GM18502 (cell line): Measurements from ENCODE around the gene DDN.

ENCODE experiments used
- ATAC-seq: cut with Tn5 transposase; IDR thresholded peaks from one replicate; pipeline ENCODE4 v1.9.1; 2021; ENCODE audit warnings: mild to moderate bottlenecking; ENCODE audit not compliant: unreplicated experiment, poor library complexity

The DDN gene

GRCh38 chr12:49032276-49032675 lies 33.1 kb upstream of the DDN start:
- ATAC-seq = no peak

- ATAC-seq = no peak
Measured at GRCh38 chr12:49031573-49032161, 32.5 kb upstream of the DDN start.

DNA sequence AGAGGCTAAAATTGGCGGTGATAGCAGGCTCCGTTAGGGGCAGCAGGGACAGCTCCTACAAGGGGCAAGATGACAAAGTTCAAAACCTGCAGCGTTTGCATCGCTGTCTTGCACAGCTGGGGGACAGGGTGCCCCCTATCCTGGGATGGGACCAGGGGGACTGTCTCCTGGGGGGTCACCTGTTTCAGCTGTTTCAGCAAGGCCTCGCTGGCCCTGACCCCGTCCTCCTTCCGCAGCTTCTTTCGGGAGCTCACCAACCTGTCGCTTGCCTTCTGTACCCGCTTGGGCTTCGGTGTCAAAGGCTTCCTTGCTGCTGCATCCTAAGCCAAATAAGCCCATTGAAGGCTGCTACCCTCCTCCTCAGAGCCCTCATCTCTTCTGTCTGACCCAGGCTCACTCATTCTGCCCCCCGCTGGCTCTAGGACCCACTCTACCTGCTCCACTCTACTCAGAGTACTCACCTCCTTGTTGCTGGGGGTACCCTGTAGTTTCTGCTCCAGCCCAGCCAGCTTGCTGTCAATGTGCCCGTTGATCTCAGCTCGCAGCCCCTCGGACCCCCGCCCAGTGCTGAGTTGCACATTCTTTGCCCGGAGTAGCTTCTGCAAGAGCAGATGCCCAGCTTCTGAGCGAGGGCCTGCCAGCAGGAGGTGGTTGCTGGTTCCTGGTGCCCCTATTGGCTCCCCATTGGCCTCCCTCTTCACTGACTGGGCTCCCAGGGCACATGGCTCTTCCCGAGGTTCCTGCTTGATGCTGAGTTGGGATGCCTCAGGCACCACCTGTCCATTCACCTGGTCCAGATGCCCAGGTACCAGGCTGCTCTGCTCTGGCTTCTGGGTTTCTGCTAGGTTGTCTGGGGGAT lies 31.8 kb upstream of the DDN start:
- ATAC-seq = no peak

- no peak for ATAC-seq
Measured at GRCh38 chr12:49030119-49030518, 30.9 kb upstream of the DDN start.

DNA sequence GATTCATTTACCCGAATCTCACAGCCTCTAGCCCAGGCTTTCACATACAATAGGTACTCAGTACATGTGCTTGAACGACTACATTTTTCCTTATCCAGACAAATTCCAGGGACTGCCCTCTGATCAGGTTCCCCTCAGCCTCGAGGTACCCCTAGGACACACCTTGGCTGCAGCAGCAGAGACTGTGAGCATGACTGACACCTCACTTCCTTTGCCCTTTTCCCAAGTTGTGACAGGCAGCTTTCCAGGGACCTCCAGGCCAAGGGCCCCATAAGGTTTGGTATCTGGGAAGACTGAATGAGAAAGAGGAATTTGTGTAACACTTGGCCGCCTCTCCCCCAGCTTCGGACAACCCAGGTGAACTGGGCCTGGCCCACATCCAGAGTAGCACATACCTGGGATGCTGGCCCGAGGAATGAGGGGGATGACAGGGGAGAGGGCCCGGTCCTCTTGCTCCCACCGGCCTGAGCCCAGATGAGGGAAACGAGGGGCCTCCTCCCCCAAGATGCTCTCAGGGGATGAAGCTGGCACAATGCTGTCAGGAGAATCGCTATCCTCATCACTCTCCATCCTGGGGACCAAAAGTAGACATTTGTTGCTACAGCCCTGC lies 29.6 kb upstream of the DDN start:
- no peak for ATAC-seq

GRCh38 chr12:49027846-49028555 lies 28.8 kb upstream of the DDN start:
- no peak for ATAC-seq

- ATAC-seq = no peak
Measured at GRCh38 chr12:49026678-49027480, 27.7 kb upstream of the DDN start.

DNA sequence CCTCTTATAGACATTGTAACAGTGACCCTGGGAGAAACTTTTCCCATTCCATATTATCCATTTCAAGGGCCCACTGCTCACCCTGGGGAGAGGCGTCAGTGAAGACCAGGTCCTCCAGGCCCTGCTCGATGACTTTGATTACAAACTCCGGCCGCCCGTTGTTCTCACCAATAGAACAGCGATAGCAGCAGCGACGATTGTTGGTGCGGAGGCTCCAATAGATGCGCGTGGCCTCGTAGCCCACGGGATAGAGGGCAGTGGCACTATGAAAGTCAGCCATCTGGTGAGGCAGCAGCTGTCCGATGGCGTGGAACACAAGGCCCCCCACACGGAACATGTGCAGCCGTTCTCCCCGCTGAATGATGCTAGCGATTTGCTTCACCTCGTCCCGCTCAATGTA lies 26.9 kb upstream of the DDN start:
- no peak for ATAC-seq

- ATAC-seq = no peak
Measured at GRCh38 chr12:49025463-49025862, 26.3 kb upstream of the DDN start.

DNA sequence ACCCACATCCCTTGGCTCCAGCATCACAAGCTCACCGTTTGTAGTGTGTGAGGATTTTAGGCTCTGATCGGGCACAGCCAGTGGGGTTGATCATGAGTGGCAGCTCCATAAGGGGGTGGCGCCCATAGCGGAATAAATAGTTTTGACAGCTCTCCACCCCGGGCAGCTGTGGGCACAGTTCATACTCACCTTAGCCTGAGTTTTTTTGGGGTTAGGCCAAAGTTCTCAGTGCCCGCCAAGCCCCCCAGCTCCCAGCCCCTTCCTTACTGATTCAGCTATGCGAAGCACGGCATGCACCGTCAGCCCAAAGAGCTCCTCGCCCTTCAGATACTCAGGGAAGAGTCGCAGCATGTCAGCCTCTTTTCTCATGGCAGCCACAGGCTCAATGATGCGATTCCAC lies 25.4 kb upstream of the DDN start:
- no peak for ATAC-seq

DNA sequence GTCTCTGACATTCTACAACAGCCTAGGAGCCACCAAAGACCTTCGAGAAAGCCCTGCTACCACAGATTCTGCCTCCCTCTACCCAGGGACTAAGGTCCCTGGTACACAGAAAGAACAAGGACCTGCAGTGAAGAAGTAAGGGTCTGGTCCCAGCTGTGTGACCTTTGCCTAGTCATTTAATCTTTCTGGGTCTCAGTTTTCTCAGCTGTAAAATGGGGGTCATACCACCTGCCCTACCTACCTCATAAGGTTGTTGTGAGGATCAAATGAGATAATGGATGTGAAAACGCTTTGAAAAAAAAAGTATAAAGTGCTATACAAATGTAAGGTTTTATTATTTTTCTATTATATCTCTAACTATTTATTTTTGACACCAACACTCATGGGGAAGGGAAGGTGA lies 24.6 kb upstream of the DDN start:
- no peak for ATAC-seq

GRCh38 chr12:49022558-49023178 lies 23.5 kb upstream of the DDN start:
- no peak for ATAC-seq

DNA sequence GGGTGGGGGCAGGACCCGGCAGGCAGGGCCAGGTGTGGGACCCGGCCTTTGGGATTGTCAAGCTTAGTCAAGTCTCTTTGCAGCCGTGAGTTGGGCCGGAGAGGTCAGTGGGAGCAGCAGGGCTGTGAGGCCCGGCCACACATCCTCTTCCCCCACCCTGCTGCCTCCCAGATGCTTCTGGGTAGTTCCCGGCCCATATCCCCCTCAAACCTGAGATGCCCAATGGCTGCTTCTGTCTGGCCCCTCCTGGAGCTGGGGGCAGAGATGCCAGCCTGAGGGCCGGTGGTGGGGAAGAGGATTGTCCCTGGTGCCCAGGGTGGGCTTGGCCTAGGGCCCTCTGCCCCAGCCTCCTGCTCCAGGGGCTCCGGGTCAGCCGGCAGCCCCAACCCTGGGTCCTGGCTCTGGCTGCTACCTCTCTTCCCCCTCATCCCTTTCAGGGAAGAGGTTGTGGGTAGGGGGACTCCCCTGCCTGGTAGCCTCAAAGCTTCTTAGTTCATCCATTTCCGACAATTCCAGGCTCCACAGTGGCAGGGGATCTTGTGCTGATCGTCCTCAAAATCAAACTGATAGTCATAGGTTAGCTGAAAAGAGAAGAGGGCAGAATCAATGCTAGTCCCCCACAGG lies 22.2 kb upstream of the DDN start:
- no peak for ATAC-seq

DNA sequence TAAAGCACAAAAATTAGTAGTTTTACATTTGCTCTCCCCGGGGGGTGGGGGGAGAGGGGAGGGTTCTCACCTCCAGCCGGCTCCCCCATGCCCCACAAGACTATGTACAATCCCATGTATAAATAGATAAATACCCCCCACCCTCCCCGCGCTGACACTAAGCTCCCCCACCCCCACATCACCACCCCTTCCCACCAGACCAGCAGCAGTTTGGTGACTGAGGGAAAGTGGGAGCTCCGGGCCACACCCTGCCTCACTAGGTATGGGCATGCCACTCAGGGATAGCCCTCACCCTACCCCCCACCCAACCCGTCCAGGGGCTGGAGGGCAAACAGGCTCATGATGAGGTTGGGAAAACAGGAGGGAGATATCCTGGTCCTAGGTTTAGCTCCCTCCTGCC lies 21.3 kb upstream of the DDN start:
- no peak for ATAC-seq

DNA sequence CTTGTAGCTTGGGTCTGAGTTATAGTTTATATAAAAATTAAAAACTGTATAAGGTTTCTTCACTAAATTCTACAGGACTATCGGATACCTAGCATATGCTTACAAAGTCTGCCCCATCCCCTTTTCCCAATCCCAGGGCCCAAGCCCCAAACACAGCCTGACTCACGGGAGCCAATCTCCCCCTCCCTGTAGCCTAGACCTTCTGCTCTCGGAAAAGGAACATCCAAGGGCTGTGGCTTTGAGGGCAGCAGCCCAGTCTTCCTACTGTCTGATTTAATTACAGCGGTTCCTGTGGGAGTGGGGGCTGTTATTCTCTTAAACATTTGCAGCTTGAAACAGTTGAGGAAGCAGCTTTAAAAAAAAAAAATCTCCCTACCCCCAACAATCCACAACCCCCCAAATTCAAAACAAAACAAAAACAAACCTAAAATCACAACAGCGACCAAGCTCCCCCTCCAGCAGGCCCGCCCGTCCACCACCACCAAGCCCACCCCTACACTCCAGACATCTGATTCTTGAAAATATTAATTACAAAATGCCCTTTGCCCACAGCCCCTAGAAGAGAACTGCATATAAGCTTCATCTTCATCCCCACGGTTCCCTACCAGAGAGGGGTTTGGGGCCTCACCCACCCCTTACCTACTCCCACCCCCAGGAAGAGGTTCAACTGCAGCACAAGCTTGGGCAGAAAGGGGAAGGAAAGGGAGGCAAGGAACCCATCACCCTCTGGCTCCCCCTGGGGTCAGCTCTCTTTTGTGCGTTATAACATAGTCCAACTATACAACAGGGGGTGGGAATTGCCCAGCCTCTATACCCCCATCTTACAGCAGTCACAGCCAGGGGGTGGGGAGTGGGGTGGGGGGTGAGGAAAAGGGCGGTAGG lies 20.5 kb upstream of the DDN start:
- no peak for ATAC-seq

GRCh38 chr12:49019120-49019430 lies 19.9 kb upstream of the DDN start:
- ATAC-seq = peak; percentile 39

- ATAC-seq = peak; percentile 88
Measured at GRCh38 chr12:49018261-49019119, 19.3 kb upstream of the DDN start, which contains the start of gene PRKAG1. Gene PRKAG1, minus strand, starts transcription at chr12:49018776. Its CDS starts 36 bp downstream, at chr12:49018740.

- ATAC-seq = peak; percentile 13
Measured at GRCh38 chr12:49017891-49018260, 18.7 kb upstream of the DDN start.
